Subcutaneous abdominal adipose tissue (tissue), 5 donors: ENCODE data around the gene AP1M2.
"Not testable (repeated sequence)": the region's sequence is repeated elsewhere in the genome, so short reads cannot be mapped to it uniquely, and the experiment has no call there.

ENCODE experiments used
- H3K27ac ChIP-seq: one replicate; pipeline ENCODE4 v1.7.0; 2013; ENCODE audit warnings: low read depth, mild to moderate bottlenecking, inconsistent platforms, low read length, moderate library complexity
- H3K27me3 ChIP-seq, 5 donors: one replicate each; pipeline ENCODE4 v1.7.0; 2013; ENCODE audit warnings: low read length in 5 of 5, inconsistent platforms in 1 of 5; ENCODE audit not compliant: control insufficient read depth in 5 of 5, insufficient read depth in 4 of 5
- H3K36me3 ChIP-seq, 5 donors: one replicate each; pipeline ENCODE4 v1.7.0; 2013; ENCODE audit warnings: low read length in 5 of 5; ENCODE audit not compliant: control insufficient read depth in 5 of 5, insufficient read depth in 5 of 5
- H3K4me1 ChIP-seq, 5 donors: one replicate each; pipeline ENCODE4 v1.7.0; 2013; ENCODE audit warnings: low read length in 5 of 5, mild to moderate bottlenecking in 3 of 5, moderate library complexity in 1 of 5; ENCODE audit not compliant: control insufficient read depth in 5 of 5, insufficient read depth in 5 of 5
- H3K4me3 ChIP-seq, 5 donors: one replicate each; pipeline ENCODE4 v1.7.0; 2013; ENCODE audit warnings: low read length in 5 of 5, low read depth in 1 of 5
- H3K9ac ChIP-seq, 5 donors: one replicate each; pipeline ENCODE4 v1.7.0; 2013; ENCODE audit warnings: low read length in 5 of 5, mild to moderate bottlenecking in 4 of 5, moderate library complexity in 3 of 5
- H3K9me3 ChIP-seq, 5 donors: one replicate each; pipeline ENCODE4 v1.7.0; 2013; ENCODE audit warnings: low read length in 5 of 5; ENCODE audit not compliant: control insufficient read depth in 5 of 5
- donor health status: healthy.
- donor health status: healthy.
- donor health status: healthy.
- donor health status: healthy.
- donor health status: healthy.

The AP1M2 gene

DNA sequence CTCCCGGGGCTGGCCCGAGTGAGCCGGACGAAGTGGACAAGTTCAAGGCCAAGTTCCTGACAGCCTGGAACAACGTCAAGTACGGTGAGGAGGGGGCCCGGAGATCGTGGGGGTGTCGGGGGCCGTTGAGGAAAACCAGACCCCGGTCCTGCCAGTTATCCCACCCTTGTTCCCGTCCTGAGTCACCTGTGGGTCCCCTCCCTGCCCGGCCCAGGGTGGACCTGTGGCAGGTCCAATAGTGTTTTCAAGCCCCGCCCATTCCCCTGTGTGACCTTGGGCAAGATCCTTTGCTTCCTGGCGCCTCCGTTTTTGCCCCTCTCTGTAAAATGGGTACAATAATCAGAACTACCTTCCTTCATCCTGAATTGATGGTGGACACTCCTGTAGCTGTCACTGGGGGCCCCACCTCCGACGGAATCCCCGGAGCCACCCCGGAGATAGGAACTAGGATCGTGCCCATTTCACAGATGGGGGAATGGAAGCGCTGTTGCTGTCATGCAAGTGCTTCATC lies 42.8 kb downstream of the AP1M2 start:
- H3K9me3 ChIP-seq, result no peaks in the 10 kb centered on the region
- H3K9ac ChIP-seq, result peak overlapping the region; percentile 81 to 94 (median 90)
- peak overlapping the region; percentile 77 to 87 (median 85) for H3K4me3 ChIP-seq
- peaks cover 2 to 19% (median 16%) of the 10 kb centered on the region in 5 donors for H3K4me1 ChIP-seq
- H3K27ac ChIP-seq, result peak overlapping the region; percentile 30
- H3K27me3 ChIP-seq, result no peaks in the 10 kb centered on the region
- H3K36me3 ChIP-seq, result peaks cover 0 to 22% (median 17%) of the 10 kb centered on the region in 5 donors

DNA sequence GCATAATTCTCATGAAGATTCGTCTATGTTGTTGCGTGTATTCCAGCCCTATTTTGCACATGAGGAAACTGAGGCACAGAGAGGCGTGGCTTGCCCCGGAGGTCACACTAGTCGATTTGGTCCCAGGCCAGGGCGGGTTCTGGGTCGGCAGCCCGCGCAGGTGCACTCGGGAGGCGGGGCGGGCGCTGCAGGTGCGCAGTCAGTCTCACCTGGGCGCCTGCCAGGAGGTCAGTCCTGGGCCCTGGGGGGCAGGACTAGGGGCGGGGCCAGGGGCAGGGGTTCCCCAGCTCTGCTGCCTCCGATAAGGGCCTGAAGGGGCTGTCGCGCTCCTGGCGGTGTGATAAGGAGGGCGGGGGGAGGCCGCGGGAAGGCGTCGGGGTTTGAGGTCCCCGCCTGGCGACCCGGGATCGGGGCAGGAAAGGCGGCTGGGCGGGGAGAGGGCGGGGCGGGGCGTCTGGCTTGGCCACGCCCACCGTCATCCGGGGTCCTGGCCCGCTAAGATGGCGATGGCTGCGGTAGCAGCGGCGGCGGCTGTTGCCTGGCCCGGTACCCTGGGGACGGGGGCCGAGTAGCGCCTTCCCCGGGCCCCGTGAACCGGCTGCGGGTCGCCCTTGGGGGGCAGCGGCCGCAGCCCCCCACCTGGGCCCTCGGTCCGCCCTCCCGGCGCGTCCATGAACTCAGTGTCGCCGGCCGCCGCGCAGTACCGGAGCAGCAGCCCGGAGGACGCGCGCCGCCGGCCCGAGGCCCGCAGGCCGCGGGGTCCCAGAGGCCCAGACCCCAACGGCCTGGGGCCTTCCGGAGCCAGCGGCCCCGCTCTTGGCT lies 43.5 kb downstream of the AP1M2 start, which contains the start of gene ATG4D:
ATG4D (plus strand) TSS at position 485 of the 822 bp plus-strand sequence; CDS start at position 672, 187 bp downstream.
- H3K4me1 ChIP-seq, result peaks cover 2 to 19% (median 16%) of the 10 kb centered on the region in 5 donors

DNA sequence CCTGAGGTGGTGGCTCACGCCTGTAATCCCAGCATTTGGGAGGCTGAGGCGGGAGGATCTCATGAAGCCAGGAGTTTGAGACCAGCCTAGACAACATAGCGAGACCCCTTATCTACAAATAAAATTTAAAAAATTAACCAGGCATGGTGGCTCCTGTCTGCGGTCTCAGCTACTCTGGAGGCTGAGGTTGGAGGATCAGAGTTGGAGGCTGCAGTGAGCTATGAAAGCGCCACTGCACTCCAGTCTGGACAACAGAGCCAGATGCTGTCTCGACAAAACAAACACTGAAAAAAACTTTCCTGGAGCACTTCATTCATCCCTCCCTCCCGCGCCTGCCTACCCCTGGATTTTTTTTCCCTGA lies 44.1 kb downstream of the AP1M2 start:
- Histone ChIP-seq H3K4me1 (peaks cover 2 to 19% (median 16%) of the 10 kb centered on the region in 5 donors), H3K27me3 (peaks cover 0 to 3% (median 2%) of the 10 kb centered on the region in 5 donors), H3K36me3 (peaks cover 0 to 10% (median 9%) of the 10 kb centered on the region in 5 donors), H3K27ac (no peak overlapping the region), H3K4me3 (peak overlapping the region in 4 of 5 donors; percentile 77 to 87 (median 84)), H3K9me3 (no peaks in the 10 kb centered on the region), H3K9ac (peak overlapping the region in 1 of 5 donors; percentile 64)

More for the DNA sequence above, 43.5 kb downstream of the AP1M2 start, which contains the start of gene ATG4D:
- Histone ChIP-seq H3K27ac (peak within 1 kb of the TSS; percentile 30), H3K27me3 (peaks cover 0 to 3% (median 0%) of the 10 kb centered on the region in 5 donors), H3K9ac (peak within 1 kb of the TSS; percentile 81 to 94 (median 90)), H3K4me3 (peak within 1 kb of the TSS; percentile 77 to 87 (median 85)), H3K9me3 (no peaks in the 10 kb centered on the region), H3K36me3 (peaks cover 0 to 15% (median 13%) of the 10 kb centered on the region in 5 donors)

DNA sequence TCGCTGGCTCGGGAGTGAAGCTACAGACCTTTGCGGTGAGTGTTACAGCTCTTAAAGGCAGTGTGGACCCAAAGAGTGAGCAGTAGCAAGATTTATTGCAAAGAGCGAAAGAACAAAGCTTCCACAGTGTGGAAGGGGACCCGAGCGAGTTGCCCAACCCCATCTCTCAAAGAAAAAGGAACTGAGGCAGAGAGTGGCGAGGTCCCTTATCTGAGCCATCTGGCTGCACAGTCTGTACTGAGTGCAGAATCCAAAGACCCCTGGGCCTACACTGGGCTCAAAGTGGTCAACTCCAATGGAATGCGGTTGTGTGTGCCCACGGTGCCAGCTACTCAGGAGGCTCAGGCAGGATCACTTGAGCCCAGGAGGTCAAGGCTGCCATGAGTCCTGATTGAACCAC lies 48.1 kb downstream of the AP1M2 start:
- H3K4me3 ChIP-seq, H3K36me3 ChIP-seq, H3K9ac ChIP-seq, H3K27ac ChIP-seq, H3K4me1 ChIP-seq, H3K9me3 ChIP-seq: not testable (repeated sequence)
- H3K27me3 ChIP-seq, result peaks cover 0 to 12% (median 3%) of the 10 kb centered on the region in 5 donors

DNA sequence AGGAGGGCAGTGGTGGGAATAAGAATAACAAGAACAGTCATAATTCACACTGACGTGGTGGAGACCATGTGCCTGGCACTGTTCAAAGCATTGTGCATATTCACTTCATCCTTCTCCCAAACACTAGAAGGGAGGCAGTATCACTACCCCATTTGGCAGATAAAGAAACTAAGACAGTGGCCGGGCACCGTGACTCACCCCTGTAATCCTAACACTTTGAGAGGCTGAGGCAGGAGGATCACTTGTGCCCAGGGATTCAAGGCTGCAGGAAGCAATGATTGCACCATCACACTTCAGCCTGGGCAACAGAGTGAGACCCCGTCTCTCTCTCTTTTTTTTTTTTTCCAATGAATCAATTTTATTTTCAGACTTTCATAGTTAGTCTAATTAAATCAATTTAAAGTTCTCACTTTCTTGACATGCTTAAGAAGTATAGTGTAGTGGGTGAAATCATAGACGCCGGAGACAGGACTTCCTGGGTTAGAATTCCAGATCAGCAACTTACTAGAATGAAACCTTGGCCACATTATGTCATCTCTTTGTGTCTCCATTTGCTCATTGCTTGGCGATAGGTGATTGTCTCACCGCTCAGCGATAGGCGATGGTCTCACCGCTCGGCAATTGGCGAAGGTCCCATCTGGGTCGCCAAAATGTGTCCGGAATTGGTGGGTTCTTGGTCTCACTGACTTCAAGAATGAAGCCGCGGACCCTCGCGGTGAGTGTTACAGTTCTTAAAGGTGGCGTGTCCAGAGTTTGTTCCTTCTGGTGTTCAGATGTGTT lies 48.7 kb downstream of the AP1M2 start:
- H3K36me3 ChIP-seq, result no peaks in the 10 kb centered on the region
- no peak overlapping the region for H3K9ac ChIP-seq
- H3K27me3 ChIP-seq, result peaks cover 0 to 12% (median 3%) of the 10 kb centered on the region in 5 donors
- H3K9me3 ChIP-seq, result no peaks in the 10 kb centered on the region
- H3K27ac ChIP-seq, result no peak overlapping the region
- peaks cover 0 to 4% (median 4%) of the 10 kb centered on the region in 5 donors for H3K4me1 ChIP-seq
- H3K4me3 ChIP-seq, result no peak overlapping the region

DNA sequence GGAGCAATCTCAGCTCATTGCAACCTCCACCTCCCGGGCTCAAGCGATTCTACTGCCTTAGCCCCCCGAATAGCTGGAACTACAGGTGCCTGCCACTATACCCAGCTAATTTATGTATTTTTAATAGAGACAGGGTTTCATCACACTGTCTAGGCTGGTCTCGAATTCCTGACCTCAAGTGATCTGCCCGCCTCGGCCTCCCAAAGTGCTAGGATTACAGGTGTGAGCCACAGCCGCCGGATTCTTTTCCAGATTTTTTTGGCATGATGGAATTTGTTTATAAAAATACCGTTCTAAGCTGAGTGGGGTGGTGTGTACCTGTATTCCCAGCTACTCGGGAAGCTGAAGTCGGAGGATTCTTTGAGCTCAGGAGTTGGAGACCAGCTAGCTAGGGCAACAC lies 49.4 kb downstream of the AP1M2 start:
- H3K27me3 ChIP-seq, result peaks cover 0 to 12% (median 3%) of the 10 kb centered on the region in 5 donors
- H3K4me1 ChIP-seq, result no peaks in the 10 kb centered on the region
- H3K9ac ChIP-seq, result no peak overlapping the region
- peaks cover 0 to under 1% (median 0%) of the 10 kb centered on the region in 5 donors for H3K9me3 ChIP-seq
- H3K27ac ChIP-seq, result no peak overlapping the region
- no peak overlapping the region for H3K4me3 ChIP-seq
- no peaks in the 10 kb centered on the region for H3K36me3 ChIP-seq

DNA sequence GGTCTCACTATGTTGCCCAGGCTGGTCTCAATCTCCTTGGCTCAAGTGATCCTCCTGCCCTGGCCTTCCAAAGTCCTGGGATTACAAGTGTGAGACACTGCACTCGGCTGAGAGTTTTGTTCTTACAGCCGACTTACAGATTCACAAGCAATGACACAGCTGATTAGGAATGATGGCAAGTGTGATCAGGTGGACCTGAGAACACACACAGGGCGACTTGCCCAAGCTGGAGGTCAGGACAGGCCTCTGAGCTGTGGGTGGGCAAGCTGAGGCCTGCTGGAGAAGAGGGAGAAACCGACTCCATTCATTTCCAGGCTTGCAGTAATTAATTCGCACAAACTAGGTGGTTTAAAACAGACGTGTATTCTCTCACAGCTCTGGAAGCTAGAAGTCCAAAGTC lies 51.5 kb downstream of the AP1M2 start:
- no peak overlapping the region for H3K4me3 ChIP-seq
- H3K36me3 ChIP-seq, result no peaks in the 10 kb centered on the region
- no peak overlapping the region for H3K9ac ChIP-seq
- no peaks in the 10 kb centered on the region for H3K4me1 ChIP-seq
- peaks cover 0 to 5% (median 0%) of the 10 kb centered on the region in 5 donors for H3K9me3 ChIP-seq
- peaks cover 0 to 12% (median 3%) of the 10 kb centered on the region in 5 donors for H3K27me3 ChIP-seq
- H3K27ac ChIP-seq, result no peak overlapping the region

DNA sequence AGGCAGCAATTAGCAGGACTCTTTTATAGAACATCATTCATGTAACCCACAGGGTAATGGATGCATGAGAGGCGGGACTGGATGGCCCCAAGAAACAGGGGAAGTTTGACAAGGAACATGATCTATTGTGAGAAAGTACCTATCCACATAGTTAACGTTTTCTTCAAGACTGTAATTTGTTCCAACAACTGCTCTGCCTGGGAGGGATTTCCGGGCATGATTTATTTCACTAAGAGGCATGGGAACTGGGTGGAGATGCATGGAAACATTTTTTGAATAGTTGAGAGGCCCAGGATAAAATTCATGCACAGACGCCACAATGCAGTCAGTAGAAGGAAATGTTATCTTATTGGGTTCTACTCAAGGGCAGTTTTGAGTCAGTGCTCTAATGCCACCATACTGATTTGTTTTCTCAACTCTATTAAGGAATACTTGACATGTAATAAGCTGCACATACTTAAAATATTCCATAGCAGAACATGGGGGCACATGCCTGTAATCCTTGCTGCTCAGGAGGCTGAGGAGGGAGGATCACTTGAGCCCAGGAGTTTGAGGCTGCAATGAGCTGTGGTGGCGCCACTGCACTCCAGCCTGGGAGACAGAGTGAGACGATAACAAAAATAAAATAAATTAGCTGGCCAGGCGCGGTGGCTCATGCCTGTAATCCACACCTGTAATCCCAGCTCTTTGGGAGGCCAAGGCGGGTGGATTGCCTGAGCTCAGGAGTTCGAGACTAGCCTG lies 53.3 kb downstream of the AP1M2 start:
- no peaks in the 10 kb centered on the region for H3K4me1 ChIP-seq
- peaks cover 0 to 8% (median 0%) of the 10 kb centered on the region in 5 donors for H3K27me3 ChIP-seq
- H3K36me3 ChIP-seq, result no peaks in the 10 kb centered on the region
- H3K9me3 ChIP-seq, result peaks cover 0 to 5% (median 0%) of the 10 kb centered on the region in 5 donors
- H3K27ac ChIP-seq, result no peak overlapping the region
- peak overlapping the region in 1 of 5 donors; percentile 13 for H3K9ac ChIP-seq
- no peak overlapping the region for H3K4me3 ChIP-seq

DNA sequence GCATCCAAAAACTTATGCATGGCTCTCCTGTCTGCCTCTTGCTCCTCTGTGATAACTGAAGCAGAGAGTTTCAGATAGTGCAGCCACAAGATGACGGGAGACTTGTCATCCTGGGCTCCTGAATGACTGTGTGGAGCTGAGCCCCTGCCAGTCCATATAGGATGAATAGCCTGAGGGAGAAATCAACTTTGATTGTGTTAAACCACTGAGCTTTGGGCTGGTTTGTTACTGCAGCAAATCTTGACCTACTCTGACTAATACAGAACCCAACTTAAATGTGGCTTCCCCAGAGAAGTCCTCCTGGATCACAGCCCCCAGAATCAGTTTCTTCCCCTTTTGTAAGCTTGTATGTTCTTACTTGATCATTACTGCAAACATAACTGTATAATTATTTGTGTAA lies 54.7 kb downstream of the AP1M2 start:
- Histone ChIP-seq H3K4me3 (no peak overlapping the region), H3K27ac (no peak overlapping the region), H3K4me1 (no peaks in the 10 kb centered on the region), H3K9ac (no peak overlapping the region), H3K27me3 (peaks cover 0 to 8% (median 0%) of the 10 kb centered on the region in 5 donors), H3K9me3 (peaks cover 0 to 5% (median 0%) of the 10 kb centered on the region in 5 donors), H3K36me3 (no peaks in the 10 kb centered on the region)
